K562 (cell line): Measurements from ENCODE around the gene INPP5E. TPM values are rescaled to one million over a fixed set of nuclear protein-coding genes. Genes with fewer than 3 reads are reported as not detected.

Experiments
- ADNP ChIP-seq: fragments of 200-800 bp; sonication (Bioruptor generic); IDR thresholded peaks from 2 replicates; pipeline ENCODE4 v1.6.1; 2016; ENCODE audit warnings: missing genetic modification characterization, missing compliant biosample characterization
- CCNT2 ChIP-seq: IDR thresholded peaks from 2 replicates; pipeline ENCODE4 v1.6.1; 2011; ENCODE audit warnings: borderline replicate concordance, low read depth, mild to moderate bottlenecking, moderate library complexity, mixed read lengths, low read length; ENCODE audit not compliant: insufficient read length; ENCODE audit errors: extremely low read depth
- CREM ChIP-seq: IDR thresholded peaks from 2 replicates; pipeline ENCODE4 v1.6.1; 2014; ENCODE audit warnings: antibody characterized with exemption, low read depth
- DIDO1 ChIP-seq: fragments of 450-650 bp; IDR thresholded peaks from 2 replicates; pipeline ENCODE4 v1.6.1; 2016; ENCODE audit warnings: low read depth, missing biosample characterization, missing genetic modification characterization
- EHMT2 ChIP-seq: fragments of 450-650 bp; IDR thresholded peaks from 2 replicates; pipeline ENCODE4 v1.6.1; 2018; ENCODE audit warnings: antibody characterized with exemption
- ETS1 ChIP-seq: conservative IDR thresholded peaks from 2 replicates; pipeline ENCODE4 v1.6.1; 2011; ENCODE audit warnings: low read depth, mild to moderate bottlenecking, low read length; ENCODE audit not compliant: control insufficient read depth
- EWSR1 ChIP-seq: fragments of 450-650 bp; IDR thresholded peaks from 2 replicates; pipeline ENCODE4 v1.6.1; 2018; ENCODE audit warnings: borderline replicate concordance, mild to moderate bottlenecking, low read depth, moderate library complexity; ENCODE audit not compliant: partially characterized antibody
- GABPA ChIP-seq: fragments of 200-800 bp; sonication (Bioruptor generic); conservative IDR thresholded peaks from 2 replicates; pipeline ENCODE4 v1.6.1; 2016; ENCODE audit warnings: low read depth, missing genetic modification characterization, missing compliant biosample characterization
- GATAD2A ChIP-seq: fragments of 450-650 bp; IDR thresholded peaks from 2 replicates; pipeline ENCODE4 v1.6.1; 2017
- KAT2B ChIP-seq: IDR thresholded peaks from one replicate; pipeline ENCODE4 v1.6.1; 2012; ENCODE audit warnings: low read depth, mild to moderate bottlenecking, control low read depth, inconsistent platforms, low read length, moderate library complexity
- MBD1 ChIP-seq: fragments of 250-450 bp; sonication (Bioruptor Pico); IDR thresholded peaks from 2 replicates; pipeline ENCODE4 v1.8.0; 2022; ENCODE audit warnings: inconsistent platforms
- NONO ChIP-seq, 2 experiments: fragments of 200-400 bp in 1 of 2; fragments of 450-650 bp in 1 of 2; formaldehyde crosslinking in 1 of 2; IDR thresholded peaks; 2 replicates each; pipeline ENCODE4 v1.6.1; 2017; ENCODE audit warnings: low read depth in 2 of 2, mild to moderate bottlenecking in 2 of 2, moderate library complexity in 2 of 2, low read length in 1 of 2
- PCBP2 ChIP-seq: fragments of 200-400 bp; formaldehyde crosslinking; IDR thresholded peaks from 2 replicates; pipeline ENCODE4 v1.6.1; 2018; ENCODE audit warnings: low read length, low read depth, mild to moderate bottlenecking, moderate library complexity; ENCODE audit not compliant: poor library complexity, severe bottlenecking
- RBBP5 ChIP-seq: fragments of 200-600 bp; sonication (generic); IDR thresholded peaks from 2 replicates; pipeline ENCODE4 v1.6.1; 2012; ENCODE audit warnings: borderline replicate concordance, mild to moderate bottlenecking, low read length, control low read depth, inconsistent platforms; ENCODE audit not compliant: insufficient read depth, poor library complexity, severe bottlenecking
- RBM22 ChIP-seq: fragments of 200-400 bp; formaldehyde crosslinking; IDR thresholded peaks from 2 replicates; pipeline ENCODE4 v1.6.1; 2018; ENCODE audit warnings: low read length, low read depth; ENCODE audit not compliant: poor library complexity, severe bottlenecking
- THRA ChIP-seq: fragments of 450-650 bp; IDR thresholded peaks from 2 replicates; pipeline ENCODE4 v1.6.1; 2017; ENCODE audit warnings: mild to moderate bottlenecking, moderate library complexity
- ZNF511 ChIP-seq: sonication (generic); formaldehyde crosslinking; IDR thresholded peaks from 2 replicates; pipeline ENCODE4 v1.8.0; 2022; ENCODE audit warnings: mild to moderate bottlenecking, missing genetic modification reagents
- ZNF778 ChIP-seq: fragments of 450-650 bp; formaldehyde crosslinking; IDR thresholded peaks from 2 replicates; pipeline ENCODE4 v1.4.0; 2020; ENCODE audit warnings: mild to moderate bottlenecking, moderate library complexity
- ZNF785 ChIP-seq: fragments of 250-450 bp; sonication (Bioruptor Pico); IDR thresholded peaks from 2 replicates; pipeline ENCODE4 v1.4.0; 2020; ENCODE audit warnings: mild to moderate bottlenecking
- ZSCAN29 ChIP-seq: fragments of 450-650 bp; IDR thresholded peaks from 2 replicates; pipeline ENCODE4 v1.6.1; 2017
- polyA plus RNA-seq, 8 experiments: library from polyadenylated mRNA; depleted of rRNA in 4 of 8; stranded (reverse) in 5 of 8; unstranded in 3 of 8; fragments of >200 nt; fragmentation: Nextera tagmentation in 2 of 8; fragmentation: Illumina TruSeq in 1 of 8; extraction: Ambion mirVana in 2 of 8; extraction: Trizol in 1 of 8; gene quantifications; 2 replicates each; pipeline versions ENCODE4 v1.2.1 to v1.2.3, GENCODE V29; 2011 to 2014; ENCODE audit warnings: inconsistent platforms in 1 of 8, missing spikeins in 1 of 8
- total RNA-seq, 7 experiments: library from RNA; depleted of rRNA in 6 of 7; stranded (reverse); fragments of >200 nt in 6 of 7; fragmentation: Illumina TruSeq in 2 of 7; extraction: Trizol in 2 of 7; gene quantifications; 2 replicates each; pipeline versions ENCODE4 v1.2.1 to v1.2.3, GENCODE V29; 2011 to 2021; ENCODE audit warnings: low replicate concordance in 1 of 7

INPP5E gene
- total and polyA plus RNA-seq, 9 of the 15 experiments (the other 6 are each of a cell fraction or from before 2014, with no cell fraction given), result 0.38 to 17.4 (median 4.9) TPM

- peak; percentile 92 for TF ChIP-seq CCNT2
- TF ChIP-seq RBM22, result peak; percentile 48
- TF ChIP-seq GATAD2A, result no peak
- TF ChIP-seq KAT2B, result no peak
- TF ChIP-seq GABPA (tag), result peak; percentile 38; the same call in 1 of the 2 replicates
- TF ChIP-seq NONO (IDR thresholded peaks at IDR 0.05; ENCODE audit: low read depth in 2 of 2, low read length in 1 of 2), result peak; percentile 43 to 70; a peak in 2 of 4 replicates
- TF ChIP-seq ETS1, result peak; percentile 23; the same call in 1 of the 2 replicates
- no peak for TF ChIP-seq PCBP2
- TF ChIP-seq DIDO1 (tag), result no peak
- TF ChIP-seq RBBP5, result peak; percentile 49
- TF ChIP-seq ZNF511 (CRISPR knock-in tag), result 0 out of 2 replicates have a peak, but pooled peaks have one; percentile 23
- TF ChIP-seq MBD1 (CRISPR knock-in tag), result no peak
- TF ChIP-seq EWSR1, result no peak
- TF ChIP-seq CREM, result 0 out of 2 replicates have a peak, but pooled peaks have one; percentile 6
- TF ChIP-seq ZNF785 (CRISPR knock-in tag), result no peak
- no peak for TF ChIP-seq ADNP (tag)
- no peak for TF ChIP-seq ZSCAN29
- TF ChIP-seq EHMT2, result no peak
- no peak for TF ChIP-seq ZNF778
- TF ChIP-seq THRA, result no peak
Observed at GRCh38 chr9:136439481-136440408, at the start of gene INPP5E (continued).
